Astrocyte of the cerebellum (primary cell): ENCODE results near the gene TFEB.
"Not testable (repeated sequence)": the region's sequence is repeated elsewhere in the genome, so short reads cannot be mapped to it uniquely, and the experiment has no call there.

Experiments
- DNase-seq: peaks from one replicate; pipeline ENCODE4 v3.0.0-alpha.2; 2011; ENCODE audit warnings: low read depth
- H3K4me3 ChIP-seq: 2 replicates; pipeline ENCODE4 v1.5.1; 2011; ENCODE audit warnings: mild to moderate bottlenecking, low read depth, low read length, moderate library complexity
- in situ Hi-C: cut with HindIII; loops from 2 replicates; pipeline ENCODE4 v1.10.0; 2017; ENCODE audit warnings: low sequenced_read_pairs
- TF ChIP-seq, protein P1 (sequence below): IDR thresholded peaks from 2 replicates; pipeline ENCODE4 v1.5.1; 2012; ENCODE audit warnings: low read length, low read depth, moderate library complexity, mild to moderate bottlenecking; ENCODE audit errors: missing control alignments

Gene TFEB

DNA sequence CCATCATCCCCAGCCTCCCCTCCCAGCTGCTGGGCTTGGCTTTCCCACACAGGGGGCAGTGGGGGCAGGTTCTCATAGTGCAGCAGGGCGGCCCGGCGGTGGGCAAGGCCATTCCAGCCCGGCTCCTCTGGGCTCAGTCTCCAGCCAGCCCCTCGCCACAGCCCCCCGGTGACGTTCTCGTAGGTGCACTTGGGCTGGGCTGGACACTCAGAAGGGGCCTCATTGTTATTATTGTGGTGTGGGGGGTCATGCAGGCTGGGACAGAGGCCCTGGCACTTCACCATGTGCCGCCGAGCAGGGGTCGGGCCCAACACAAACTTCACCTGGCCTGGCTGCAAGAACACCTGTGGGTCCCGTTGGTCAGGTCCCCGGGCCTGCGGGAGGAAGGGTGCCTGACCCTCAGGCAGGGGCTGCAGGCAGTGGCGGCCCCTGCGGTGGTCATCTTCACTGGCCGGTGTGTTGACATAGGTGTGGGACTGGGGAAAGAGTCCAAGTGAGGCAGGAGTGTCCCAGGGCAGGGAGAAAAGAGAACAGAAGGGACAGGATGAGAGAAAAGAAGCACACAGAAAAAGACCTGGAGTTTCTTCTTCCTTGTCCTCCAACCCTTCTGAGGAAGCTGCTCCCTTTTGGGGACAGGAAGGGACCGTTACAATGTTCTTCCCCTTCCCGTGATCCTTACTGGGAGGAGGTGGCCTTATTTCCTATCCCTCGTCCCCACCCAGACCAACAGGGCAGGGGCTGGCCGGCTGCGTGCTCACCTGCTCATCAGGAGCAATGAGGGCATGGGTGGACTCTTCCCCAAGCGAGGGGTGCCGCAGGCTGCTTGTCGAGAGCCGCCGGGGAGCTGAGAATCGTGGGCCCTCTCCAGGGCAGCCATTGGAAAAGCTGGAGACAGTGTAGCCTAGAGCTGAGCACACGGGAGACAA is 35.9 kb upstream of the TFEB start:
- in situ Hi-C loops: no loop called here
- no peak for DNase-seq
- no peak overlapping the region for H3K4me3 ChIP-seq
- TF ChIP-seq, protein P1, sequence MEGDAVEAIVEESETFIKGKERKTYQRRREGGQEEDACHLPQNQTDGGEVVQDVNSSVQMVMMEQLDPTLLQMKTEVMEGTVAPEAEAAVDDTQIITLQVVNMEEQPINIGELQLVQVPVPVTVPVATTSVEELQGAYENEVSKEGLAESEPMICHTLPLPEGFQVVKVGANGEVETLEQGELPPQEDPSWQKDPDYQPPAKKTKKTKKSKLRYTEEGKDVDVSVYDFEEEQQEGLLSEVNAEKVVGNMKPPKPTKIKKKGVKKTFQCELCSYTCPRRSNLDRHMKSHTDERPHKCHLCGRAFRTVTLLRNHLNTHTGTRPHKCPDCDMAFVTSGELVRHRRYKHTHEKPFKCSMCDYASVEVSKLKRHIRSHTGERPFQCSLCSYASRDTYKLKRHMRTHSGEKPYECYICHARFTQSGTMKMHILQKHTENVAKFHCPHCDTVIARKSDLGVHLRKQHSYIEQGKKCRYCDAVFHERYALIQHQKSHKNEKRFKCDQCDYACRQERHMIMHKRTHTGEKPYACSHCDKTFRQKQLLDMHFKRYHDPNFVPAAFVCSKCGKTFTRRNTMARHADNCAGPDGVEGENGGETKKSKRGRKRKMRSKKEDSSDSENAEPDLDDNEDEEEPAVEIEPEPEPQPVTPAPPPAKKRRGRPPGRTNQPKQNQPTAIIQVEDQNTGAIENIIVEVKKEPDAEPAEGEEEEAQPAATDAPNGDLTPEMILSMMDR: no peak

DNA sequence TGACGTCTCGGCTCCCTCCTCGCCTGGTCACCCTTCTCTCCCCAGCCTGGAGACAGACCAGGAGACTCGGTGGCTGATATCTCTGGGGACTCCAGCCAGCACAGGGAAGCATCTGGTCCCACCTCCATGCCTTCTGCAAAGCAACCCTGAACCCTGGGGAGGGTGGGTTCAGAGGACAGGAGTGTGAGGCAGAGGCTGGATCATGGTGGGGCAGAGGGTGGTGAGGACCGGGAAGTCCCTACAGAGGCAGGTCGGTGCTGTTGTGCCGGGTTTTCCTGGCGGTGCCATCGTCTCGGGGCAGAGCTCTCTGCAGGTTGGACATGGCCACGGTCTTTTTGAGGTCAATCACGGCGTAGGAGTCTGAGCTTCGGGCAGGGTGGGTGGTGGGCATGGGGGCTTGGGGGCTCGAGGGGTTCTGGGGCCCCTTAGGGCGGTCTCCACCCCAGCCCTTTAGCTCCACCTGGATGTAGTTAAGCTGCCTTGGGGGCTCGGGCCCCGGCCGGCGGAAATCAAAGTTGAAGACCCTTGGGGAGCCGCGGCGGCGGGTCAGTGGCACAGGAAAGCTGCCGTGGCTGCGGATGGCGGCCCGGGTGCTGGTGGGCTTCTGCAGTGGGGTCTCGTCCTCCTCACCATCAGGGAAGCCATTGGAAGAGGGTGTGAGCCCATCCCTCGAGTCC is 35.1 kb upstream of the TFEB start:
- TF ChIP-seq, protein P1: no peak
- in situ Hi-C loops: no loop called here
- no peak overlapping the region for H3K4me3 ChIP-seq
- no peak for DNase-seq

- in situ Hi-C loops: no loop called here
- TF ChIP-seq, protein P1: no peak
- H3K4me3 ChIP-seq: no peak overlapping the region
- no peak for DNase-seq
Measured at GRCh38 chr6:41769376-41769775, 34.0 kb upstream of the TFEB start.

DNA sequence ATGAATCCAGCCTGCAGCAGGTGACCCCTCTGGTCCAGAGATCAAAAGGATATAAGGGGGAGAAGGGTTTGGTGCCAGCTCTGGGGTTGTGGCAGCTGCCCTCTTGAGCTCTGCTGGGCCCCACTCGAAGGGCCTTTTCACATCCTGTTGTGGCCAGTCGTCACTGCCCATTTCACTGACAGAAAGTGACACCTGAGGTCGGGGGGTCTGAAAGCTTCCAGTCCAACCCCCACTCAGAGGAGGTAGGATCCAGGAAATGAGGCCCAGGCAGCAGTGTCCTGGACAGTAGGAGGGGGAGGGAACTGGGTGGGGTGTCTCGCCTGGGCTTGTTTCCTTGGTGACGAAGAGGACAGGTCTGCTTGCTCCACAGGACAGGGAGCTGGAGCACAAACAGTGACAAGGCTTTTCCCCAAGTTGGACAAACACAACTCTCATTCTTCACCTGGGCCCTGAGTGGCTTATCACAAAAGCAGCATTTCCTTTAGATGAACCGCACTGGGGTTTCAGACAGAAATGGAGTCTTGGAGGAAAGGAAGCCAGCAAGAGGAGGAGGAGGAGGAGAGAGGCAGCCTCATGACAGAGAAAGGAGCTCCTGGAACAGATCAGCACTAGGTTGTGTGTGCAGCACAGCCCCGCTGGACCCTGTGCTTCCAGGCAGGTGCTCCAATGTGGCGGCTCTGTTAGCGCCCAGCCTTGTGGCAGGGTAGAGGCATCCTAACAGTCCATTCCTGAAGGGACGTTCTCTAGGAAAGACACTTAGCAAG is 33.3 kb upstream of the TFEB start:
- no peak overlapping the region for H3K4me3 ChIP-seq
- TF ChIP-seq, protein P1: no peak
- no peak for DNase-seq
- in situ Hi-C loops: no loop called here

DNA sequence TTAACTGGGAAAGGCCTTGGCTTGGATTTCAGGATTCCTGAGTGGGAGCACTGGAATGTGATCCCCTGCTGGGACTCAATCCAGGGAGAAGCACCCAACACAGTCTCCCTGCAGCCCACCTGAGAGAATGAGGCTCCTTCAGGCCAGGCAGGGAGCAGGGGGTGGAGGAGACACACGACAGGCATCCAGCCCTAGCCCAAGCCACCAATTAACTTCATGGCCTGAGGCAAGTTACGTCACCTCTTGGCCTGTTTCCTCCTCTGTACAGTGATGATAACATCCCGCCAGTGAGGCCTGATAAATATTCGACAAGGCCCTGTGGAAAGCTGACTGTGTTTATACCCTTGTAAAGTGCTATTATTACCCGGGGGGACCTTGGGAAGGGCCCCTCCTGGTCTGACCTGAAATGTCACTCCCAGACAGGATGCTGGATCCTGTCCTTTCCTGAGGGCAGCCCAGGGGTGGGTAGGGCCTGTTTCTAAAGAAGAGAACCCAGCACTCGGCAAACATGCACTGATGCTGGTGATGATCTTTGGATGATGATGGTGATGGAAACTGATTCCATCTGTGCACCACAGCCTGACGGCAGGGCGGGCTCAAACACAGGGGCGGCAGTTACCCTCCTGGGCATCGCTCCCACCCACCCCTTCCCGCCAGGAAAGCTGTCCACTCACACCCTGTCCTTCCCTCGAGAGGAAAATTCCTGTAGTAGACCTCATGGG is 31.9 kb upstream of the TFEB start:
- no peak for DNase-seq
- H3K4me3 ChIP-seq: no peak overlapping the region
- in situ Hi-C loops: no loop called here
- TF ChIP-seq, protein P1: no peak

GRCh38 chr6:41766043-41766664 is 30.7 kb upstream of the TFEB start:
- DNase-seq, in situ Hi-C loops: not testable (repeated sequence)

More at GRCh38 chr6:41766043-41766664, 30.7 kb upstream of the TFEB start:
- H3K4me3 ChIP-seq: not testable (repeated sequence)
